PC-9 (cell line): ENCODE results near the gene HES5.

Experiments
- CTCF ChIP-seq: fragments of 200-600 bp; sonication (generic); conservative IDR thresholded peaks from 2 replicates; pipeline ENCODE4 v1.6.1; 2017; ENCODE audit warnings: mixed run types, antibody characterized with exemption, mild to moderate bottlenecking, moderate library complexity
- EZH2 ChIP-seq: fragments of 200-600 bp; sonication (generic); IDR thresholded peaks from 2 replicates; pipeline ENCODE4 v1.8.0; 2017; ENCODE audit warnings: antibody characterized with exemption, low read depth

GRCh38 chr1:2555634-2556276 lies 25.7 kb upstream of the HES5 start:
- no peak for TF ChIP-seq CTCF
- TF ChIP-seq EZH2: no peak
